Measurements from ENCODE around the gene CFAP161. TPM values are rescaled to one million over a fixed set of nuclear protein-coding genes. Genes with fewer than 3 reads are reported as not detected.

CFAP161 gene
- total RNA-seq, 1 donor from 2014 or later, result not detected

GRCh38 chr15:81185631-81186295 is 51.7 kb downstream of the CFAP161 start:
- no peak for DNase-seq (ENCODE audit: low read depth)
- H3K4me3 ChIP-seq (ENCODE audit: low read depth, low read length), result no peak overlapping the region
- no peak for TF ChIP-seq CTCF (conservative IDR thresholded peaks at IDR 0.05; ENCODE audit: low read depth, low read length)

- no peak for TF ChIP-seq CTCF (conservative IDR thresholded peaks at IDR 0.05; ENCODE audit: low read depth, low read length)
- DNase-seq (ENCODE audit: low read depth), result no peak
Observed at GRCh38 chr15:81188354-81188753, 54.3 kb downstream of the CFAP161 start.

GRCh38 chr15:81189583-81190283 is 55.7 kb downstream of the CFAP161 start:
- TF ChIP-seq CTCF (conservative IDR thresholded peaks at IDR 0.05; ENCODE audit: low read depth, low read length), result no peak
- no peak overlapping the region for H3K4me3 ChIP-seq (ENCODE audit: low read depth, low read length)
- DNase-seq (ENCODE audit: low read depth), result no peak

More at GRCh38 chr15:81188354-81188753, 54.3 kb downstream of the CFAP161 start:
- H3K4me3 ChIP-seq (ENCODE audit: low read depth, low read length), result no peak overlapping the region

GRCh38 chr15:81190922-81191507 is 56.9 kb downstream of the CFAP161 start:
- TF ChIP-seq CTCF (conservative IDR thresholded peaks at IDR 0.05; ENCODE audit: low read depth, low read length), result no peak
- no peak for DNase-seq (ENCODE audit: low read depth)
- no peak overlapping the region for H3K4me3 ChIP-seq (ENCODE audit: low read depth, low read length)

GRCh38 chr15:81191701-81192100 is 57.6 kb downstream of the CFAP161 start:
- no peak for TF ChIP-seq CTCF (conservative IDR thresholded peaks at IDR 0.05; ENCODE audit: low read depth, low read length)
- no peak overlapping the region for H3K4me3 ChIP-seq (ENCODE audit: low read depth, low read length)
- DNase-seq (ENCODE audit: low read depth), result no peak

- no peak for DNase-seq (ENCODE audit: low read depth)
- no peak for TF ChIP-seq CTCF (conservative IDR thresholded peaks at IDR 0.05; ENCODE audit: low read depth, low read length)
- H3K4me3 ChIP-seq (ENCODE audit: low read depth, low read length), result no peak overlapping the region
Observed at GRCh38 chr15:81194723-81195122, 60.7 kb downstream of the CFAP161 start.
